Stimulated activated CD8-positive, alpha-beta memory T cell treated with anti-CD3 and anti-CD28 coated beads, Interleukin-4, amount 100 ng/mL, for 48 hours (primary cell): ENCODE data around the gene LMNTD2.

Experiments
- DNase-seq: peaks from one replicate; pipeline ENCODE4 v3.0.0-alpha.2; 2020

The LMNTD2 gene

GRCh38 chr11:551131-551530, 9.4 kb downstream of the LMNTD2 start:
- DNase-seq = no peak

- no peak for DNase-seq
Measured at GRCh38 chr11:550746-551085, 9.8 kb downstream of the LMNTD2 start.

- no peak for DNase-seq
Measured at GRCh38 chr11:550021-550745, 10.4 kb downstream of the LMNTD2 start.

- DNase-seq = no peak
Measured at GRCh38 chr11:548700-549603, 11.6 kb downstream of the LMNTD2 start.

GRCh38 chr11:545171-545570, 15.4 kb downstream of the LMNTD2 start:
- no peak for DNase-seq

GRCh38 chr11:544817-545166, 15.7 kb downstream of the LMNTD2 start:
- no peak for DNase-seq

GRCh38 chr11:541433-541885, 19.1 kb downstream of the LMNTD2 start:
- DNase-seq = no peak

- DNase-seq = no peak
Measured at GRCh38 chr11:540583-541432, 19.7 kb downstream of the LMNTD2 start.

GRCh38 chr11:539971-540481, 20.5 kb downstream of the LMNTD2 start:
- DNase-seq = no peak

GRCh38 chr11:538431-539051, 22.0 kb downstream of the LMNTD2 start:
- DNase-seq = no peak

- no peak for DNase-seq
Measured at GRCh38 chr11:537622-538430, 22.7 kb downstream of the LMNTD2 start.

GRCh38 chr11:536841-537621, 23.5 kb downstream of the LMNTD2 start, which contains the start of gene LRRC56:
LRRC56 (plus strand) TSS chr11:537527; CDS start chr11:540685, 3,158 bp downstream.
- peak; percentile 95 for DNase-seq

GRCh38 chr11:535519-536454, 24.8 kb downstream of the LMNTD2 start, which contains the start of gene HRAS:
HRAS (minus strand) TSS chr11:535576.
- peak; percentile 96 for DNase-seq

GRCh38 chr11:535210-535518, 25.4 kb downstream of the LMNTD2 start:
- no peak for DNase-seq

GRCh38 chr11:534396-535209, 25.9 kb downstream of the LMNTD2 start:
- DNase-seq = peak; percentile 51

GRCh38 chr11:533586-534395, 26.7 kb downstream of the LMNTD2 start:
- no peak for DNase-seq

GRCh38 chr11:532986-533585, 27.5 kb downstream of the LMNTD2 start:
- DNase-seq = no peak
